Measurements from ENCODE around the gene EGLN3.

The EGLN3 gene

DNA sequence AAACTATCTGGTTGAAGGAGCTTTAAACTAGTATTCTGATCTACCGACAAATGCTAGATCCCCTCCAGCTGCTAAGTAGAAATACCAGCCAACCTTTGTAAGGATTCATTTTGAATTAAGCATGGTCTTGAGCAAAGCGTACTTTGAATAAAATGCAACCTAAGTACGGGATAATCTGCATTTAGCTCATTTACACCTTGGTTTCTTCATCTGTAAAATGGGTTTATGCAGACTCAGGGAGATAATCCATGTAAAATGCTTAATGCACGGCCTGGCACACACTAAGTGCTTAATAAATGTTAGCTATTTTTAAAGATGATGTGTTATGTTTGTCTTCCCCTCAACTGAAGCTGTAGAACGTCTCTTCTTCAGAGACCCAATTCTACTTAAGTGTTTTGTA is 15.9 kb downstream of the EGLN3 start:
- Histone ChIP-seq H3K9ac (ENCODE audit: insufficient read length) (no peak overlapping the region), H3K27ac (no peak overlapping the region), H3K36me3 (ENCODE audit: insufficient read depth, low read length) (no peaks in the 10 kb centered on the region), H3K9me3 (ENCODE audit: low read depth, low read length) (no peaks in the 10 kb centered on the region), H3K4me3 (no peak overlapping the region)
- TF ChIP-seq EZH2 (IDR thresholded peaks at IDR 0.05) (no peak), POLR2AphosphoS5 (IDR thresholded peaks at IDR 0.05; ENCODE audit: borderline replicate concordance, low read depth, low read length) (no peak), FOXP2 (optimal IDR thresholded peaks at IDR 0.05; ENCODE audit: control extremely low read depth, extremely low read length, insufficient read depth) (no peak)
- DNase-seq (ENCODE audit: low read depth, low spot score), result no peak

DNA sequence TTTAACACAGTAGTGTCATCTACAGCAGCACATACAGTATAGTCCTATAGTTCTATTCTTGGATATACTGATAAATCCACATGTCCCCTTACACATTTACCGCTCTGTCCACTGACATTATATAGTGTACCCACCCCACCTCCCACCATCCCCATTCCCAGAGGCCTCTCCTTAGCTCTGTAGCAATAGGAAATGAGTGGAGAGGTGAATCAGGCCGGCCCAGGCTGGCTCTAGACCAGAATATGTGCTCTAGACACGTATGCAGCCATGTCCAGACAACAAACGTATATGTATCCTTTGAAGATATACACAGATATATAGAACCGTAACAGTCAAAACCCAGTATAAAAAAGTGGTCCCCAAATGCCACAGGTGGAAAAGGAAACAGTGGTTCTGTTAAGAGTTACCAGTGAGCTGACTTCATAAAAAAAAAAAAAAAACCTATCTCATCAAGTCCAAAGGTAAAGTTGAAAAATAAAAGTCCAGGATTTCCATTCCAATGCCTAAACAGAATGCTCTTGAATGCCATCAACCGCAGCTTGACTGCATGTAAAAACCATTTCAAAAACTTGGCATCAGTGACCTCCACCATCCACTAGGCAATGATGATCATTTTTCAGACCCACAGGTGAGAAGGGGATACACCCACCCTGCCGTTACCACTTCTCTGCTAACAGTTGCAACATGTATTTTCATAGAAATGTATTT is 16.7 kb downstream of the EGLN3 start:
- no peaks in the 10 kb centered on the region for H3K9me3 ChIP-seq (ENCODE audit: low read depth, low read length)
- TF ChIP-seq EZH2 (IDR thresholded peaks at IDR 0.05) (no peak), FOXP2 (optimal IDR thresholded peaks at IDR 0.05; ENCODE audit: control extremely low read depth, extremely low read length, insufficient read depth) (no peak), POLR2AphosphoS5 (IDR thresholded peaks at IDR 0.05; ENCODE audit: borderline replicate concordance, low read depth, low read length) (no peak)
- H3K36me3 ChIP-seq (ENCODE audit: insufficient read depth, low read length), result no peaks in the 10 kb centered on the region
- H3K27ac ChIP-seq, result no peak overlapping the region
- no peak overlapping the region for H3K9ac ChIP-seq (ENCODE audit: insufficient read length)
- H3K4me3 ChIP-seq, result no peak overlapping the region
- DNase-seq (ENCODE audit: low read depth, low spot score), result no peak

DNA sequence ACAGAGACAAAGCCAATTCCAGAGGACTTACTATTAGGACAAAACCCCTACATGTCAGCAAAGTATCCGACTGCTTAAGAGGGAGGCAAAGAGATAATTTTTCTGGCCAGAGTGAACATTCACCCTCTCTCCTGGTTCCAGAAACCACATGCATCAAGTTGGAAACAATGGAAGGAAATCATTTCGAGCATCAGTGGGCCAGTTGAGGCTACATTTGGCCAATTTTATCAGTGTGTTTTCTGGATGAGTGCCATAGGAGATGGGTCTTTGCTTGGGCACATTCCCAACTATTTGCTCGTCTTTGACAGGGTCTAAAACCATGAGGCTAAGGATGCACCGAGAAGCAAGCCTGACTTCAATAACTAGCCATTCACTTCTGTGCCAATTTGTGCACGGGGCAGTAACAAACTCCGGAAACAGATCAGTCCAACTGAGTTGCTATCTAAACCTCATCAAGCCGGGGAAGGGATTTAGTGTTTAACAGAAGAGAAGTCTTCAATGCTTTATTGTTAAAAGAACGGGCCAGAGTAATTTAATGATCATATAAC is 17.4 kb downstream of the EGLN3 start:
- Histone ChIP-seq H3K36me3 (ENCODE audit: insufficient read depth, low read length) (no peaks in the 10 kb centered on the region), H3K9ac (ENCODE audit: insufficient read length) (no peak overlapping the region), H3K4me3 (no peak overlapping the region), H3K27ac (no peak overlapping the region), H3K9me3 (ENCODE audit: low read depth, low read length) (no peaks in the 10 kb centered on the region)
- no peak for TF ChIP-seq EZH2 (IDR thresholded peaks at IDR 0.05)
- no peak for TF ChIP-seq POLR2AphosphoS5 (IDR thresholded peaks at IDR 0.05; ENCODE audit: borderline replicate concordance, low read depth, low read length)
- no peak for TF ChIP-seq FOXP2 (optimal IDR thresholded peaks at IDR 0.05; ENCODE audit: control extremely low read depth, extremely low read length, insufficient read depth)
- no peak for DNase-seq (ENCODE audit: low read depth, low spot score)

DNA sequence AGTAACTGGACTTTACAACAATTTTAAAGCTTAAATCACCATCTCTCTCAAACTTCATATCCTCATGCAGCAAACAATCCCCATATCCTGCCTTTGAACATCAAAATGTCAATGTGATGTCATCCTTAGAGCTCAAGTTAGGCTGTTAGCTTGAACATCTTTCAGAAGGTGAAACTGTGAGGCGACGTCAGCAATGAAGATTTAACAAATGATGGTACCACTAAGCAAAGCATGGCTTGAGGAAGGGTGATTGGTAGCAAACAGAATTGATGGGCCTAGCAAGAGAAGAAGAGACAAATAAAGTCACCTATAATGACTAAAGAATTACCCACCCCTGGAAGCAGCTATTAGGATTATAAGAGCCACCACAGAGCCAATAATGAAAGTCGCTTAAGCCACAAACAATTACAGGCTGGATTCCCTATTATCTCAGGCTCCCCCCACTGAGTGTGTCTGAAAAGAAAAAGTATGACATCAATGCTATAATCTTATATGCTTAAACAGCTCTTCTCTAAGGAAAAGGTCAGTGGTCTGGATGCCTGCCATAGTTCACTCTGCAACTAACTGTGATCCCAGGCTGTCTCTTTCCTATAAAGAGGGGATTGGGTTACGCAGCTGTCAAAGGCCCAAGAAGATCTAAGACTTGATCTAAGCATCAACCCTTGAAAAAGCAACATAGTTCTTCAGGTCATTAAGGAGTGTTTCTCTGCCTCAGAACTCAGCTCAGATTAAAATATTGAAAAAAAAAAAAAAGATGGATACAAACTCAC is 18.1 kb downstream of the EGLN3 start:
- Histone ChIP-seq H3K36me3 (ENCODE audit: insufficient read depth, low read length) (no peaks in the 10 kb centered on the region), H3K9ac (ENCODE audit: insufficient read length) (no peak overlapping the region), H3K27ac (no peak overlapping the region), H3K4me3 (no peak overlapping the region), H3K9me3 (ENCODE audit: low read depth, low read length) (no peaks in the 10 kb centered on the region)
- TF ChIP-seq FOXP2 (optimal IDR thresholded peaks at IDR 0.05; ENCODE audit: control extremely low read depth, extremely low read length, insufficient read depth), result no peak
- TF ChIP-seq POLR2AphosphoS5 (IDR thresholded peaks at IDR 0.05; ENCODE audit: borderline replicate concordance, low read depth, low read length), result no peak
- no peak for TF ChIP-seq EZH2 (IDR thresholded peaks at IDR 0.05)
- DNase-seq (ENCODE audit: low read depth, low spot score), result no peak

DNA sequence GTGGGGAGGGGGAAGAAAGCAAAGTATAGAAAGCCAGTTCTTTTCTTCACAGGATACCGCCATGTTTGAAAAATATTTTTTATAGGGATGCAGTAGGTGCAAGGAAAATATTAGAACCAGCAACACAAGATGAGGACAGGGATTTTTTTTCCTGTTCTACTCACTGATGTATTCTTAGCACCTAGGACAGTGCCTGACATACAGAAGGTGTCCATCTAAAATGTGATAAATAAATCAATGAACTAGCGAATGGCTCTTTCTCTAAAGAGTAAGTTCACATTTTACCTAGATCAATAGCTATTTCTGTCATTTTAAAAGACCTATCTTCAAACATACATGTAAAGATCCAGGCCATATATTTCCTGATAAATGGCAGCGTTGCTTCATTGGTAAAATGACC is 18.8 kb downstream of the EGLN3 start:
- H3K27ac ChIP-seq, result no peak overlapping the region
- no peak overlapping the region for H3K4me3 ChIP-seq
- DNase-seq (ENCODE audit: low read depth, low spot score), result no peak
- no peaks in the 10 kb centered on the region for H3K9me3 ChIP-seq (ENCODE audit: low read depth, low read length)
- no peak overlapping the region for H3K9ac ChIP-seq (ENCODE audit: insufficient read length)
- no peak for TF ChIP-seq EZH2 (IDR thresholded peaks at IDR 0.05)
- no peak for TF ChIP-seq POLR2AphosphoS5 (IDR thresholded peaks at IDR 0.05; ENCODE audit: borderline replicate concordance, low read depth, low read length)
- TF ChIP-seq FOXP2 (optimal IDR thresholded peaks at IDR 0.05; ENCODE audit: control extremely low read depth, extremely low read length, insufficient read depth), result no peak
- no peaks in the 10 kb centered on the region for H3K36me3 ChIP-seq (ENCODE audit: insufficient read depth, low read length)

DNA sequence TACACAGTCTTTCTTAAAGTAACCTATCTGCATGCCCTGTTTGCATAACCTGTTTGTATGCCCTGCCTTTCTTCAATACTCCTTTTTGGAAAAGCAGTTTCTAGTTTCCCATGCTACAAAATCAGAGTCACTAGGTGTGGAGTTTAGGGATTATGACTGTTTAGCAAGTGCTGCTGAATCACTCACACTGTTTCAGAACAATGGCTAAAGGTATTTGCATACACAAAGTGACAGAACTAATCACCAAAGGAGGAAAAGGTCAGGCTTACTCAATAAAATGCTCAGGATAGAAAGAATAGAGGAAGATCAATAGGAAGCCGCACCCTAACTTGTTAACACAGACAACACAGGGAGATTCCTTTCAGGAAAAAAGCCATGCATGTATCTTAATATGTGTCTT is 19.4 kb downstream of the EGLN3 start:
- no peak for TF ChIP-seq EZH2 (IDR thresholded peaks at IDR 0.05)
- no peak for TF ChIP-seq FOXP2 (optimal IDR thresholded peaks at IDR 0.05; ENCODE audit: control extremely low read depth, extremely low read length, insufficient read depth)
- TF ChIP-seq POLR2AphosphoS5 (IDR thresholded peaks at IDR 0.05; ENCODE audit: borderline replicate concordance, low read depth, low read length), result no peak
- DNase-seq (ENCODE audit: low read depth, low spot score), result no peak
- Histone ChIP-seq H3K27ac (no peak overlapping the region), H3K9ac (ENCODE audit: insufficient read length) (no peak overlapping the region), H3K36me3 (ENCODE audit: insufficient read depth, low read length) (no peaks in the 10 kb centered on the region), H3K9me3 (ENCODE audit: low read depth, low read length) (no peaks in the 10 kb centered on the region), H3K4me3 (no peak overlapping the region)

DNA sequence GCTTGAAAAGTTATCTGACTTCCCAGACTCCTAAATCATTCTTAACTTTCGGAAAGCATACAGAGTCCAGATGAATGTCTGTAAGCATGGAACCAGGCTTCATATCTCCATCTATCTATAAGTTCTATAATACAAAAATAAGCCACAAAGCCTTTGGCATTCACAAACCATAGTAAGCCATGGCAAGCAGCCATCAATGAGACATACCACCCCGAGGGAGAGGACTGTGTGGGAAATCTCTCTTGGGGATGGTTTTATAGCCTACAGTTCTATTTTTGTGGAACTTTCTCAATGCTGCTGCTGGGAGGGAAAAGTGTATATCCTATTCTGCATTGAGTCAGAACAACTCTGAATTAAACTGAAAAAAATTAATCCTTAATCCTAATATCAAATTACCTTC is 20.4 kb downstream of the EGLN3 start:
- DNase-seq (ENCODE audit: low read depth, low spot score), result no peak
- H3K27ac ChIP-seq, result no peak overlapping the region
- no peaks in the 10 kb centered on the region for H3K36me3 ChIP-seq (ENCODE audit: insufficient read depth, low read length)
- no peaks in the 10 kb centered on the region for H3K9me3 ChIP-seq (ENCODE audit: low read depth, low read length)
- no peak overlapping the region for H3K4me3 ChIP-seq
- H3K9ac ChIP-seq (ENCODE audit: insufficient read length), result no peak overlapping the region
- TF ChIP-seq FOXP2 (optimal IDR thresholded peaks at IDR 0.05; ENCODE audit: control extremely low read depth, extremely low read length, insufficient read depth) (no peak), EZH2 (IDR thresholded peaks at IDR 0.05) (no peak), POLR2AphosphoS5 (IDR thresholded peaks at IDR 0.05; ENCODE audit: borderline replicate concordance, low read depth, low read length) (no peak)

DNA sequence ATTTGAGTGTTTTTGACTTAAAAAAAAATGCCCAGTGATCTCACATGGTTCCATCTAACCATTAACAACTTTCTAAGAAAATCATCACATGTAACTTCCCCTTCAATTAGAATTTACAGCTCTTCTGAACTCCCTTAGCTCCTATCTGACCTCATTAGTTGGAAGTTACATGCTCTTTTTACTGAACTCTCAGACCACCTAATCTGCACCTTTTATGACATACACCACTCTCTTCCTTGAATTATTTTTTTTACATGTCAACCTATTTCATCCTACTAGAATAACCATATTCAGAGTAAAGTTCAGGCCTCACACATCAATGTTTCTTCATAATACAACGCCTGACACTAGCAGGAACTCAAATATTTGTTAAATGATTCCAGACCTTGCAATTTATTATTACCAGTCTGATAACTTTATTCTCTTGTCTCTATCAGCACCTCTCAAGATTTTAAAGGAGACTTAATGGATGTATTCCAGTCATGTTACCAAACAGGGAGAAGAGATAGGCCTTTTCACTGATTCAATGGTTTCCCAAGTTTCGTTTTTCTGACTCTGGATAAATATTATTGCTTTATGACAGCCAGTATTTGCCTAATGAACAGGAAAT is 21.0 kb downstream of the EGLN3 start:
- H3K36me3 ChIP-seq (ENCODE audit: insufficient read depth, low read length), result no peaks in the 10 kb centered on the region
- no peak overlapping the region for H3K9ac ChIP-seq (ENCODE audit: insufficient read length)
- H3K27ac ChIP-seq, result no peak overlapping the region
- H3K4me3 ChIP-seq, result no peak overlapping the region
- DNase-seq (ENCODE audit: low read depth, low spot score), result no peak
- TF ChIP-seq FOXP2 (optimal IDR thresholded peaks at IDR 0.05; ENCODE audit: control extremely low read depth, extremely low read length, insufficient read depth), result no peak
- TF ChIP-seq EZH2 (IDR thresholded peaks at IDR 0.05), result no peak
- TF ChIP-seq POLR2AphosphoS5 (IDR thresholded peaks at IDR 0.05; ENCODE audit: borderline replicate concordance, low read depth, low read length), result no peak
- no peaks in the 10 kb centered on the region for H3K9me3 ChIP-seq (ENCODE audit: low read depth, low read length)

Data from SK-N-MC (cell line).